ENCODE measurements around the gene CGNL1.

GRCh38 chr15:57334257-57334656, 42.0 kb upstream of the CGNL1 start:
- TF ChIP-seq BHLHE40 (IDR thresholded peaks at IDR 0.05; ENCODE audit: borderline replicate concordance in 1 of 2, low read depth in 2 of 2, low read length in 1 of 2): no peak
- TF ChIP-seq CTCF (IDR thresholded peaks at IDR 0.05 in 2 of 3, conservative IDR thresholded peaks at IDR 0.05 in 1 of 3; ENCODE audit: control insufficient read depth in 2 of 3, extremely low read depth in 1 of 3, insufficient read depth in 1 of 3, low read depth in 3 of 3, low read length in 3 of 3): no peak

Data from GM12878 (cell line).